TTC549 (cell line): Measurements from ENCODE around the gene TLCD1.
A peak's percentile ranks its signal among the peaks of the same experiment; 100 is the strongest.

Experiments used
- FAIRE-seq: peaks from 2 replicates; lab custom pipeline; 2012; peaks lifted over from hg19 to GRCh38; lab: Jason Lieb, UNC

TLCD1 gene, protein sequence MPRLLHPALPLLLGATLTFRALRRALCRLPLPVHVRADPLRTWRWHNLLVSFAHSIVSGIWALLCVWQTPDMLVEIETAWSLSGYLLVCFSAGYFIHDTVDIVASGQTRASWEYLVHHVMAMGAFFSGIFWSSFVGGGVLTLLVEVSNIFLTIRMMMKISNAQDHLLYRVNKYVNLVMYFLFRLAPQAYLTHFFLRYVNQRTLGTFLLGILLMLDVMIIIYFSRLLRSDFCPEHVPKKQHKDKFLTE

DNA sequence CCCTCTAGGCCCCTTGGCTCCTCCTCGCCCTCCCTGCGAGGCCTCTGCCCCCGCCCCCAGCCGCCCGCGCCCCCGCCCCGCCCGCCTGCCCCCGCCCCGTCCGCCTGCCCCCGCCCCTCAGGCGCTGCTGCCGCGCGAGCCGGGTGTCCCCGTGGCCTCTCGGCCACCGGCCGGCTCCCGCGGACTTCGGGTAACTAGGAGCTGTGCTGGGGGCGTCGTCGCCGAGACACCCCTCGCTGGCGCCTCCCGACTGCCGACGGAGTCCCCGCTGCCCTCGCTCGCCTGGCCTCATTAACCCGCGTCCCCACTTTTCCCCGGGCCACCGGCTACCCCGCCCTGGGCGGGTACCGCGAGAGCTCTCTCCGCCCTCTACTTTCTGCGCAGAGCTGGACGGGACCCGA, at the start of gene TLCD1:
Gene TLCD1 (minus strand): TSS at position 8 of the 401 bp plus-strand sequence. CDS start 136 bp downstream, outside the sequence.
- no peak for FAIRE-seq

DNA sequence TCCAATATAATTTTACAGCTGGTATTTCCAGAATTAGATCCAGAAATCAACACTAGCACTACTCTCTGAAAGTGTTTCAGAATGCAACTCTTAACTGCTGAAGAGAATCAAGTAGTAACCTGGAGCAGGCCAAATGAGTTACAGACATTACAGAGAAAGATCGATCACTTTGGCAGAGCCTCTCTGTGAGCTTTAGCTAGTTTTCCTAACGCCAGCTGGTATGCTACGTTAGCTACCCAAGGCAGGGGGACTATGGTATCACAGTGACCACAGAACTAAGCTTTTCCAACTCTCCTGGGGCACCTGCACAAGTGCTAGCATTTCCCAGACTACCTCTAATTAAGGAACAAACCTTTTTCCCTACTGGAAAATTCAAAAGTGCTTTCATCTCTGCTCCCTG, 48.2 kb upstream of the TLCD1 start:
- no peak for FAIRE-seq

DNA sequence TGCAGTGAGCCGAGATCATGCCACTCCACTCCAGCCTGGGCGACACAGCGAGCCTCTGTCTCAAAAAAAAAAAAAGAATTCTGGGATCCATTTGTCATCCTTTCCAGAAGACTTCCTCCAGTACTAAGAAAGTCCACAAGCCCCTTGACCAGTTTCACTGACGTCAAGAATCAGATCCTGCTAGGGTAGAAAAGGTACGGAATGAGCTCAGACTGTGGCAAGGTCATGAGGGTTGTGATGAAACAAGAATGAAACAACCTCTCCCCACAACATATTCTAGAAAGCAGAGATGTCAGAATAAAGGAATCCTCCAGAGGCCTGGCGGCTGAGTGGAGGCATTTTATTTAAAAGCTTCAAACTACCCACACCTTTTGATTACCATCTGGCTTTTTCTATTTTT, 47.7 kb upstream of the TLCD1 start:
- FAIRE-seq, result no peak

DNA sequence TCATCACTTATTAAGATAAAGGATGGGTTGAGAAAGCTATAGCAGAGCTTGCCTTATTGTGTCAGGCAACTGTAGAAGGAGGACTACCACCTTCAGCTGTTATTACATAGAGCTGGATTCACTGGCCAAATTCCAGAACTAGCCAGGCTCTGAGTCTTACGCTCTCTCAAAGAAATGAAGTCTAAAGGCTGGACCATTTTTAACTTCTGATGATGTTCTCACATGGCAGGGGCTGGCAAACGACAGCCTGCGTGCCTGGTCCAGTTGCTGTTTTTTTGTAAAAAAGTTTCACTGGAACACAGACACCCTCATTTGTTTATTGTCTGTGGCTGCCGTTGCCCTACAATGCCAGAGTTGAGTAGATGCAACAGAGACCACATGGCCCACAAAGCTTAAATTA, 39.0 kb upstream of the TLCD1 start:
- FAIRE-seq, result no peak

DNA sequence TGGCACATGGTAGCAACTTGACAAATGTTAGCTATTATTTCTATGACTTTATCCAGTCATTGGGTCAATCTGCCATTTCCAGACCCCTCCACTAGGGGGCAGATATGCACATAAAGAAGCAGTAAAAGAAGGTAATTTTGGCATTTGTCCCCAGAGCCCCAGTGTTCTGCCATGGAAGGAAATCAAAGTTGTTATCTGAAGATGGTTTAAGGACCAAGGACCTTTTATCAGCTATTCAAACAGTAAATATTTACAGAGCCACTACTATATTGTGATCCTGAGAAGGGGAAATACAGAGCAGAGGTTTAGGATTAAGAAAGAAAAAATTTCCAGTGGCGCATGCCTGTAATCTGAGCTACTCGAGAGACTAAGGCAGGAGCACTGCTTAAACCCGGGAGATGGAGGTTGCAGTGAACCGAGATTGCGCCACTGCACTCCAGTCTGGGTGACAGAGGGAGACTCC, 37.8 kb upstream of the TLCD1 start:
- peak; percentile 58 for FAIRE-seq

DNA sequence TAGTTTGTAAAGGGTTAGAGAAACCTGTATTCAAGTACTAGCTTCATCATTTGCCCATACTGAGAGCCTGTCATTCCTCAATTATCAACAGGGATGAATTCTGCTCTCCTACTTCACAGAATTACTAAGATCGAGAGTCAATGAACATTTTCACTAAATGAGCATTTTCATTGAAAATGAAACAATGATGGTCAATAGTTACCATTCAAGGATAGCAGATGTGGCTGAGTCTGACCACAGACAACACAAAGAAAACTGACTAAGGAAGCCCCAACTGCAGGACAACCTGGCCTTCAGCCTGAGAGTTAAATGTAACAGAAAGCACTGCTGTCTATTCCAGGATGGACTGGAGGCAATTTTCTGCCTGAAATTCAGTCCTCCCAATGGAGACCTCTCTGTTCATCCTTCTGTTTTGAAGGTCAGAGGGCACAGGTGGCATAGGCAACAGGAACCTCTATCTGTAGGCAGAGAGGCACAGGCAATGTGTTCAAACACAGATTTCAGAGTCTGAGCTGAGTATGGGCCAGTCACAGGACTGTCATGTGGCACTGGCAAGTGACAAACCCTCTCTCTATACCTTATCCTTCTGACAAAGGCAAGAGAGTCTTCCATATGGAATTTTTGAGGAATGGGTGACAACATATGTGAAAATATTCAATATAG, 37.2 kb upstream of the TLCD1 start:
- FAIRE-seq, result no peak

DNA sequence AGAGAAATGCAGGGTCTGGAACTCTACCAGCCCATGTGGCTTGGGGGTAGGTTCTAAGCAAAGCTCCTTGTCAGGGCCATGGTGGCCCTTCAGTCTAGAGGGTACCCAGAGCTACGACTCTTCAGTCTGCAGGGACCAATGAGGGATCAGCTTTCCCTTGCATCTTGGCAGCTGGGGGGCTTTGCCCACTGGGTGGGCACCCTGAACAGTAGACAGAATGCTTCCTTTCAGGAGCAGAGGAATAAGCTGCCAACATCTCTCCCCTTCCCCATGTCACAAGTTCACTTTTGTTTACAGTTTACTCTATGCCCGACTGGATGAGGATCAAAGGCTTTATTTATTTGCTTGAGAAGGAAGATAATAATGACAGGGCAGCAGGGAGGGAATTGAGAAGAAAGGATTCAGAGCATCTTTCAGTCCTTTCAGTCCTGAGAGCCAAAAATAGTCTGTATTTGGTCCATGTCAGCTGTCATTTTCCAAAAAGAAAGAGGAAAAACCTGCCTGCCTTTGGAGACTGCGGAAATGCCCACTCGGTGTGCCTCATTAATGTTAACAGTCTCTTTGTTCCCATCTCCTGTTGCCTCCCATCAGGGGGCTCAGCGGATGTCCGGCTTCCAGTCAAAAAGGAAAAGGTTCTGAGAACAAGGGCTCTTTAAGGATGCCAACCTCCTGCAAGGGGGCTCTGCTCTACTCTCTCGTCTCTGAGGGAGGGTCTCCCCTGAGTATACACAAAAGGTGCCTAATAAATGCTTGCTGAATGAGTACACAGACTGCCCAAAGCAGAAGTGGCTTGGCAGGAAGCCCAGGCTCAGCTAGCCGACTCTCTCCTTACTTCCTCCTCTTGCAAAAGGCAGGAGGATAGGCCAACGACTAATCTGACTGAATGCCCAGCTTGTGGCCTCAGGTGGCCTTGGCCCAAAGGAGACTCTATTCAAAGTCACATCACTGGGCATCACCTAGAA, 34.8 kb upstream of the TLCD1 start:
- FAIRE-seq, result no peak

DNA sequence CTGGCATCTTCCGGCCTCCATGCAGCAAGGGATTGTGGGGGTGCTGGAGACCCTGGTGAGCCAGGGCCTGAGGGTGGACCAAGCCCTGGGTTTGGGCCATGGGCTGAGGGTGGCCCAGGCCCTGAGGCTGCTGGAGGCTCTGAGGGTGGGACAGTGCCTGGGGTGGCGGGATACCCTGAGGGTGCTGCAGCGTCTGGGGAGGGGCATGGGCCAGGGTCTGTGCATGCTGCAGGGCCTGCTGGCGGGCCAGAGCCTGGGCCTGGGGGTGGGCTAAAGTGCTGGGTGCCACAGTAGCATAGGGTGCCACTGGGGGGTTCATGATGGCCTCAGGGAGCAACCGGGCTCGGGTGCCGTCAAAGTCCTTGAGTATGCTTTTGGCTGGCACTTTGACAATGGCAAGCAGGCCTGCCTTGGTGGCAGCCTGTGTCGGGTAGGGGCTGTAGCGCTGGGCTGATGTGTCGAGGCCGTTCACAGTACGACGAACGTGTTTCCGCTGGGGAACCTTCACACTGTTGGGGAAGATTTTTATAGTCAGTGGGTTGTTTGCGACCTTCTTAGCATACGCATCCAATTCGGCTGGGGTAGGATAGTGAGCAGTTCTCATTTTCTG, 33.3 kb upstream of the TLCD1 start:
- no peak for FAIRE-seq

DNA sequence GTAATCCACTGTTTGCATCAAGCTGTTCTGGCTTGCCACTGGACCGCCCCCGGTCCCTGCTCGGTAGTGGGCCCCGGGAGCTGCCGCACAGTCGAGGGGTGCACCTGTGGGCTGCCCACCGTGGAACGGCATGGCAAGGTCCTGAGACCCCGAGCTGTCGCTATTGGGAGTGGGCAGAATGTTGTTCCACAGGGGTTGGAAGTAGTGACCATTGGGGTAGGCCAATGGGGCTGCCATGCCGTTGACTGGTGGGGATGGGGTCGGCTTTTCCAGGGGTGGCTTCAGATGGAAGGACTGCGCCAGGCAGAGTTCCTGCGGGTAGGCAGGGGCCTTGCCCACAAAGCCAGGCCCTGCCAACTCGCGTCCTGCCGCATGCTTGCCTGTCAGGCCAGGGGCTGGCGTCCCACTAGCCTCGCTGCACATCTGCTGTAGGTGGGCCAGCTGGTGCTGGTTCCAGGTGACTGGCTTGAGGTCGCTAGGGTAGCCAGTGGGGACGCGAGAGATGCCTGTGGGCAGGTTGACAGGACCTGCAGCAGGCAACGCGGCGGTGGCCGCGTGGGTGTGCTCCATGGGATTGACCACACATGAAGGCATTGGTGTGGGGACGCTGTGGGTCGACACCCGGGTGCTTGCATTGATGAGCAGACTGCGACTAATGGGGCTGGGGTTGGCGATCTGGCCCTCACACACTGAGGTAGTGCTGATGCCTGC, 32.5 kb upstream of the TLCD1 start:
- no peak for FAIRE-seq

DNA sequence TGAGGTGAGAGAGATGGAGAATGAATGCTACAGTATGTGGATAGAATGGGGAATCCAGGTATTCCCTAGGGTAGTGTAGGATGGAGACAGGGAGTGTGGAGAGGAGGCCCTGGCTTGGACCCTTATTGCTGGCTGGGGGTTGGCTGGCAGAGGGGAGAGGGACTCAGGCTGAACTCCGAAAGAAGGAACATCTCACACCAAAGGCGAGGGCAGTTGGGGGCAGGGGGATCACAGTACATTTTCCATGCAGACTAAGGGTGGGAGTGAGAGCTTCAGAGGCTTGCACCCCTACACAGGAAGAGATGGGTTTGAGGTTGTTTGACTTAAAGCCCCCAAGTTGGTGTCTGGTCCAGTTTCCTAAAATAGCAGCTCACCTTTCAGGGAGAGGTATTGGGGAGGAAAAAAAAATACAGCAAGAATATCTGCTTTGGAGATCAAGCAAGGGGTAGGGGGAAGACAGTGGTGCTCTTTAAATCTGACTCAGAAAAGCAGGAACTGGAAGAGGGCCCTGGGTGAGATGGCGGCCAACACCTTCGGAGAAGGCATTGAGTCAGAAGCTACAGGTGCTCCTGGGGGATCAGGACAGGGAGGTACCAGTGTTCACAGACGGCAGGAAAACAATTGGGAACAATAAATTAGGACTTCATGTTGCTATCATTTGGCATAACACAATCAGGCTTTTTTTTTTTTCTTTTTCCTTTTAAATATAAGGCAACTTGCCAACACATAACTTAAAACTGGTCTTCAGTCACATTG, 30.2 kb upstream of the TLCD1 start:
- no peak for FAIRE-seq

DNA sequence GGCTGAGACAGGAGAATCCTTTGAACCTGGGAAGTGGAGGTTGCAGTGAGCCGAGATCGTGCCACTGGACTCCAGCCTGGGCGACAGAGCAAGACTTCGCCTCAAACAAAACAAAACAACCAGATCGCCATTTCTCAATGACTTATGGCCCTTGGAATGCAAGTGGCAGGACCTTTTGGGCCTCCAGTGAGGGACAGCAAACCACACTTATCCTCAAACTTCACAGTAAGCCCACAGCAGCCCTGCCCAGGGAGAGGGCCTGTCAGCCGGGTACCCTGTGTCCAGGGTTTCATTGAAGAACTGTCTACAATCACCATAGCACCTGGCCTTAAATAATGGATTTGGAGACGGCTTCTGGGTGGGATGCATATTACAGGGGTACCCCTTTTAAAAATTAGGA, 29.5 kb upstream of the TLCD1 start:
- FAIRE-seq, result no peak

DNA sequence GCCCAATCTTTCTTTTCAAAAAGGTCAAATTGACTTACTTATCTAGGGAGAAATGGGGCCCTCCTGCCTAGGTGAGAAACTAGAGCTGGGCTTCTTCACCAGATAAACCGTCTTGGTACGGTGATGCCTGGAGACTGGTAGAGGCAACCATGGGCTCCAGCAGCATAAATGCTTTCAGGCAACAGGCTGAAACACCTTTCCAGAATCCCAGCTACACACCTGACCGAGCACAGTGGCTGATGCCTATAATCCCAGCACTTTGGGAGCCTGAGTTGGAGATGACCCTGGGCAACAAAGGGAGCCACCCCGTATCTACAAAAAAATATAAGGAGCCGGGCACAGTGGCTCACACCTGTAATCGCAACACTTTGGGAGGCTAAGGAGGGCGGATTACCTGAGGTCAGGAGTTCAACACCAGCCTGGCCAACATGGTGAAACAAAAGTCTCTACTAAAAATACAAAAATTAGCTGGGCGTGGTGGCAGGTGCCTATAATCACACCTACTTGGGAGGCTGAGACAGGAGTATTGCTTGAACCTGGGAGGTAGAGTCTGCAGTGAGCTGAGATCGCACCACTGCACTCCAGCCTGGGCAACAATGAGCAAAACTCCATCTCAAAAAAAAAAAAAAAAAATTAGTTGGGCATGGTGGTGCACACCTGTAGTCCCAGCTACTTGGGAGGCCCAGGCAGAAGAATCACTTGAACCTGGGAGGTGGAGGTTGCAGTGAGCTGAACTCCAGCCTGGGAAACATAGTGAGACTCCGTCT, 25.8 kb upstream of the TLCD1 start:
- FAIRE-seq, result no peak

DNA sequence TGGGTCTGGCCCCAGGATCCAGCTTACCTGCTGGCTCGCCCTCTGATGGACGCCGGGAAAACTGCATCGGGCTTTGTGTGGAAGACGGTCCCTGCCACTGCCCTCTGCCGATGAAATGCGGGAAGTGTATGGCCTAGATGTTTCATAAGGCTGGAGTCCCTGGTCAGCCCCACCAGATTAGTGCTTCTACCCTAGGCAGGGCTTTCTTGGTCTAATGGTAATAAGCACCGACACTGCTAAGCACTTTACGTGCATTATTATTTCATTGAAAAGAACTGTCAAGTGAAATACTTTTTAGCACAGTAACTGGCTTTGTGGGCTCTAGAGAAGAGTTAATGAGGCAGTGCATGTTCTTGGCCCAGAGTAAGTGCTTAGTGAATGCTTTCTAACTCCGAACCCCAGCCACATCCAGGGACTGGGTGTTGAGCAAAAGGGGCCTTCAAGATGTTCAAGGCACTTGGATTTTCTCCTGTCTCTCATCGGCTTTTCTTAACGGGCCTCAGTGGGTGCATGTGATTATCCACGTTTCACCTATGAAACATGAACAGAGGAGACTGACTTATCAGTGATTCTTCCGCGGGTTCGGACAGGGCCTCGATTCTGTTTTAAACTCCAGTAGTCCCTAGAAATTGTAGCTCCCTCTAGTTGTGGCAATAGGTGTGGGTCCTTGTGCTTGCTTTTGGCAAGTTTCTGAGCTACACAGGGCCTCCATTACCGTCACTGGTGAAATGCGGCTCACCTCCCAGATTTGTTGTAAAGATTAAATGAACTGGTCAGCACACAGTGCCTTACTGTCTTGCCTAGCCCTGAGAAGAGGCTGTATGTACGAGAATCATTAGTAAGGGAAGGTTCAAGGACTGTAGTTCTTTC, 24.4 kb upstream of the TLCD1 start:
- peak; percentile 77 for FAIRE-seq

DNA sequence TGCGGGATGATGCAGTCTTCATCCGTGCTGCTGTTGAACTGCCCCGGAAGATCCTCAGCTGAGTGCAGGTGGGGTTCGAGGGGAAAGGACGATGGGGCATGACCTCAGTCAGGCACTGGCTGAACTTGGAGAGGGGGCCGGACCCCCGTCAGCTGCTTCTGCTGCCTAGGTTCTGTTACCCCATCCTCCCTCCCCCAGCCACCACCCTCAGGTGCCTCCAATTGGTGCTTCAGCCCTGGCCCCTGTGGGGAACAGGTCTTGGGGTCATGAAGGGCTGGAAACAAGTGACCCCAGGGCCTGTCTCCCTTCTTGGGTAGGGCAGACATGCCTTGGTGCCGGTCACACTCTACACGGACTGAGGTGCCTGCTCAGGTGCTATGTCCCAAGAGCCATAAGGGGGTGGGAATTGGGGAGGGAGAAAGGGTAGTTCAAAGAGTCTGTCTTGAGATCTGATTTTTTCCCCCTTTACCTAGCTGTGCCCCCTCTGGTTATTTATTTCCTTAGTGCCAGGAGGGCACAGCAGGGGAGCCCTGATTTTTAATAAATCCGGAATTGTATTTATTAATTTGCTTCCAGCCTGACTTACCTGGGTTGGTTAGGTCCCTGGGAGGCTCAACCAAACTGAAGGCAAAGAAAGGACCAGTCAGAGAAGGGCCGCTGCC, 23.6 kb upstream of the TLCD1 start:
- FAIRE-seq, result no peak

DNA sequence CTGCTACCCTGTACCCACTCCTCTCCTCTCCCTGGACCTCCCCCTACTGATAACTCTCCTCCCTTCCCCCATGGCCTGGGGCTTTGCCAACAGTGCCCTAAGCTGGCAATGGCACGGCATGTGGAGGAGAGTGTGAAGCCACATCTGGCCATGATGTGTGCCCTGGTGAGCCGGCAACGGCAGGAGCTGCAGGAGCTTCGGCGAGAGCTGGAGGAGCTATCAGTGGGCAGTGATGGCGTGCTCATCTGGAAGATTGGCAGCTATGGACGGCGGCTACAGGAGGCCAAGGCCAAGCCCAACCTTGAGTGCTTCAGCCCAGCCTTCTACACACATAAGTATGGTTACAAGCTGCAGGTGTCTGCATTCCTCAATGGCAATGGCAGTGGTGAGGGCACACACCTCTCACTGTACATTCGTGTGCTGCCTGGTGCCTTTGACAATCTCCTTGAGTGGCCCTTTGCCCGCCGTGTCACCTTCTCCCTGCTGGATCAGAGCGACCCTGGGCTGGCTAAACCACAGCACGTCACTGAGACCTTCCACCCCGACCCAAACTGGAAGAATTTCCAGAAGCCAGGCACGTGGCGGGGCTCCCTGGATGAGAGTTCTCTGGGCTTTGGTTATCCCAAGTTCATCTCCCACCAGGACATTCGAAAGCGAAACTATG, 23.0 kb upstream of the TLCD1 start:
- no peak for FAIRE-seq

DNA sequence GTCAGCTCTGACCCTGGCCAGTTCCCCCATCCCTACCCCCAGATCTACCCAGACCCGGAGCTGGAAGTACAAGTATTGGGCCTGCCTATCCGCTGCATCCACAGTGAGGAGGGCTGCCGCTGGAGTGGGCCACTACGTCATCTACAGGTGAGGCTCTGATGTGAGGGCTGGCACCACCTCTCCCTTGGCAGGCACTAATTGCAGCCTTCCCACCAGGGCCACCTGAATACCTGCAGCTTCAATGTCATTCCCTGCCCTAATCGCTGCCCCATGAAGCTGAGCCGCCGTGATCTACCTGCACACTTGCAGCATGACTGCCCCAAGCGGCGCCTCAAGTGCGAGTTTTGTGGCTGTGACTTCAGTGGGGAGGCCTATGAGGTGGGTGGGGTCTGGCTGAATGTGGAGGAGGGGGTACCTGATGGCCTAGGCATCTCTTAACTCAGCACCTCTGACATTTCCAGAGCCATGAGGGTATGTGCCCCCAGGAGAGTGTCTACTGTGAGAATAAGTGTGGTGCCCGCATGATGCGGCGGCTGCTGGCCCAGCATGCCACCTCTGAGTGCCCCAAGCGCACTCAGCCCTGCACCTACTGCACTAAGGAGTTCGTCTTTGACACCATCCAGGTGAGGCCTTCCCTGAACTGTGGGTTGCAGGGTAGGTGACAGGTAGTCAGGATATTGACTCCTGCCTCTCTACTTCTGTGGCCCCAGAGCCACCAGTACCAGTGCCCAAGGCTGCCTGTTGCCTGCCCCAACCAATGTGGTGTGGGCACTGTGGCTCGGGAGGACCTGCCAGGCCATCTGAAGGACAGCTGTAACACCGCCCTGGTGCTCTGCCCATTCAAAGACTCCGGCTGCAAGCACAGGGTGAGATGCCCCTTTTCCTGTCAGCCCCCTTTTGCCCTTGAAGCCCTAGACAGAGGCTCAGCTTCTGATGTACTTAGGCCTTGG, 22.0 kb upstream of the TLCD1 start:
- FAIRE-seq, result no peak
